Activated CD4-positive, alpha-beta T cell treated with anti-CD3 and anti-CD28 coated beads, Interleukin-2, amount 50 U/mL, for 24 hours (primary cell): ENCODE data around the gene MAML3.

Experiments used
- DNase-seq, 2 donors: peaks; one replicate each; pipeline ENCODE4 v3.0.0-alpha.2; 2020; ENCODE audit warnings: low read depth in 1 of 2, low spot score in 1 of 2

MAML3 gene

GRCh38 chr4:139795527-139796314 is 358.3 kb downstream of the MAML3 start:
- no peak for DNase-seq

- no peak for DNase-seq
Observed at GRCh38 chr4:139794158-139794954, 359.6 kb downstream of the MAML3 start.

- DNase-seq: no peak
Observed at GRCh38 chr4:139791681-139792080, 362.3 kb downstream of the MAML3 start.

GRCh38 chr4:139790291-139790690 is 363.7 kb downstream of the MAML3 start:
- no peak for DNase-seq

- DNase-seq: no peak
Observed at GRCh38 chr4:139789096-139789654, 364.8 kb downstream of the MAML3 start.

GRCh38 chr4:139786494-139787354 is 367.3 kb downstream of the MAML3 start:
- DNase-seq: no peak

GRCh38 chr4:139785356-139785755 is 368.6 kb downstream of the MAML3 start:
- DNase-seq: no peak

- DNase-seq: no peak
Observed at GRCh38 chr4:139783741-139784484, 370.1 kb downstream of the MAML3 start.

- no peak for DNase-seq
Observed at GRCh38 chr4:139782926-139783522, 371.0 kb downstream of the MAML3 start.

GRCh38 chr4:139781066-139781465 is 372.9 kb downstream of the MAML3 start:
- DNase-seq: no peak

- no peak for DNase-seq
Observed at GRCh38 chr4:139779691-139780090, 374.3 kb downstream of the MAML3 start.

- DNase-seq: no peak
Observed at GRCh38 chr4:139777757-139778156, 376.2 kb downstream of the MAML3 start.

GRCh38 chr4:139776235-139776634 is 377.7 kb downstream of the MAML3 start:
- DNase-seq: no peak

- DNase-seq: no peak
Observed at GRCh38 chr4:139774759-139775487, 379.1 kb downstream of the MAML3 start.

- DNase-seq: no peak
Observed at GRCh38 chr4:139773560-139774318, 380.2 kb downstream of the MAML3 start.

GRCh38 chr4:139770361-139770760 is 383.6 kb downstream of the MAML3 start:
- no peak for DNase-seq

- DNase-seq: no peak
Observed at GRCh38 chr4:139769364-139769763, 384.6 kb downstream of the MAML3 start.

GRCh38 chr4:139768896-139769295 is 385.1 kb downstream of the MAML3 start:
- DNase-seq: no peak

- DNase-seq: no peak
Observed at GRCh38 chr4:139768366-139768765, 385.6 kb downstream of the MAML3 start.
